Measurements from ENCODE around the gene EIF4E.
"Not testable (repeated sequence)": the region's sequence is repeated elsewhere in the genome, so short reads cannot be mapped to it uniquely, and the experiment has no call there.

The EIF4E gene

GRCh38 chr4:98930311-98930865 is 1.5 kb upstream of the EIF4E start:
- no peak for DNase-seq

DNA sequence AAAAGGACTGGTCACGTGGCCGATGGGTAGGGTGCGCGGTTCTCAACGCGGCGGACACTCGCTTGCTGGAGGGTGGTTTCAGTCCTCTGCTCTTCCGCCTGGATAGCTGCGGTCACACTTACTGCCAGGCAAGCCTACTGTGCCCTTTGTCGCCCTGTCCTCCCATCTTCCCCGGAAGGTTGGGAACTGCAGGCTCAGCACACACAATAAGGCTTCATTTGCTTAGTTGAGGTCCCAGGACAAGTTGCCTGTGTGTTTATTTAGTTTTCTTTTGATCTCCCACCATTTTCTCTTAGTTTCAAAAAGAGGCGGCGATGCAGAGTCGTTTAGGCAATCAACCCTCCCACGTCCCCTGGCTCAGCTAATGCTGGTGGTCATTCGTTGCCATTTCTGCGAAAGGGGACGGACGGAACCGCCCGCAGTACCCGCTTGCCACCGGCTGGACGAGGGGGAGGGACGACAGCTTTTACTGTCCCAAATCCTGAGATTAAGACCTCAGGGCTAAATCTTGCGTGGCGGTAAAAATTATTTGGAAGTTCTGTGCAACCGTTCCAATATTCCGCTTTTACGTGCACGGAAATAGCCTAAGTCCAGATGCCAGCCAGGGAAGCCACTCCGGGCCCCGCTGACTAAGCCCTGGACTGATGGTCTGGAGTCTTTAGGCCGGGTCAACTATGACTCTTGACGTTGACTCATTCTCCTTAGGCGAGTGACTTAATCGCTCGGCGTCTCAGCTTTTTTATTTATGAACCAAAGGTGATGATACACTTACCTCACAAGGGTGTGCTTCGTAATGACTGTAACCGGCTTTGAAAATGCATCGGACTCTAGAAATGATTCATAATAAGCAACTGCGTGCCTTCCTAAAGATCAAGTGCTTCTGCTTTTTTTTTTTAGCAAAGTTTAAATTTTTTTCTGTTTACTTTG is 671 bp upstream of the EIF4E start:
- peak; percentile 4 for DNase-seq

DNA sequence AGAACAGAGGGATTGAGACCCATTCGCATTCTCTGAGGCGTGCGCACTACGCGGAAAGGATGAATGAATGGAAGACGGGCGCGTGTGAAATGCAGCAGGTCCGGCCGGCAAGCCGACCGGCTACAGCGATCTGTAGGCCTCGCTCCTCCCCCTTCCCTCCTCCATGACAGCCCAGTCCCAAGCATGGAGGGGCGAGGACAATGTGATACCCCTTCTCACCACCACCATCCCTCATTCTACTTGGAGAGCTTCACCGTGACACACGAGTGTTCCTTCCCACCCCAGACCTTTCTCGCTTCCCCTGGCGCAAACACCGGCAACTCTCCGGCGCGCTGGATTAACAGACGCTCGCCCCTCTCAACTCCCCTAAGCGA is 815 bp downstream of the EIF4E start:
- peak; percentile 32 for DNase-seq

- not testable (repeated sequence) for DNase-seq
Observed at GRCh38 chr4:98926257-98926656, 2.7 kb downstream of the EIF4E start.

- no peak for DNase-seq
Observed at GRCh38 chr4:98921292-98921691, 7.6 kb downstream of the EIF4E start.

DNA sequence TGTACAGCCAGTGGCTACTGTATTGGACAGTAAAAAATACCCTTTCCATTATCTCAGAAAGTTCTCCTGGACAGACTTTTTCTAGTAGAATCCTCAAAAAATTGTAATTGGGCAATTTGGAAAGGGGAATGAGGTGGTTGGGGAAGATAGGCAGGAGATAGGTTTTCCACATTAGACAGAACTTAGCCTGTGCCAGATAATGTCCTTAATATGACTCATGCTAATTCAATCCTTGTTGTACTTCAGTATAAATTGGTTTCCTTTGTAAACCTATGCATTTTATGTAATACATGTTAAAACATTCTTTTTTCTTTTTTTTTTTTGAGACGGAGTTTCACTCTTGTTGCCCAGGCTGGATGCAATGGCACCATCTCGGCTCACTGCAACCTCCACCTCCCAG is 8.9 kb downstream of the EIF4E start:
- DNase-seq, result no peak

DNA sequence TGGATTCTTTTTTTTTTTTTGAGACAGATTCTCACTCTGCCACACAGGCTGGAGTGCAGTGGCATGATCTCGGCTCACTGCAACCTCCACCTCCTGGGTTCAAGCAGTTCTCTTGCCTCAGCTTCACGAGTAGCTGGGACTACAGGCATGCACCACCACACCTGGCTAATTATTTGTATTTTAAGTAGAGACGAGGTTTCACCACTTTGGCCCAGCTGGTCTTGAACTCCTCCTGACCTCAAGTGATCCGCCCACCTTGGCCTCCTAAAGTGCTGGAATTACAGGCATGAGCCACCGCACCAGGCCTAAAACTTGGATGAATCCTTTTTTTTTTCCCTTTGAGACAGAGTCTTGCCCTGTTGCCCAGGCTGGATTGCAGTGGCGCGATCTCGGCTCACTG is 18.2 kb downstream of the EIF4E start:
- DNase-seq, result not testable (repeated sequence)

DNA sequence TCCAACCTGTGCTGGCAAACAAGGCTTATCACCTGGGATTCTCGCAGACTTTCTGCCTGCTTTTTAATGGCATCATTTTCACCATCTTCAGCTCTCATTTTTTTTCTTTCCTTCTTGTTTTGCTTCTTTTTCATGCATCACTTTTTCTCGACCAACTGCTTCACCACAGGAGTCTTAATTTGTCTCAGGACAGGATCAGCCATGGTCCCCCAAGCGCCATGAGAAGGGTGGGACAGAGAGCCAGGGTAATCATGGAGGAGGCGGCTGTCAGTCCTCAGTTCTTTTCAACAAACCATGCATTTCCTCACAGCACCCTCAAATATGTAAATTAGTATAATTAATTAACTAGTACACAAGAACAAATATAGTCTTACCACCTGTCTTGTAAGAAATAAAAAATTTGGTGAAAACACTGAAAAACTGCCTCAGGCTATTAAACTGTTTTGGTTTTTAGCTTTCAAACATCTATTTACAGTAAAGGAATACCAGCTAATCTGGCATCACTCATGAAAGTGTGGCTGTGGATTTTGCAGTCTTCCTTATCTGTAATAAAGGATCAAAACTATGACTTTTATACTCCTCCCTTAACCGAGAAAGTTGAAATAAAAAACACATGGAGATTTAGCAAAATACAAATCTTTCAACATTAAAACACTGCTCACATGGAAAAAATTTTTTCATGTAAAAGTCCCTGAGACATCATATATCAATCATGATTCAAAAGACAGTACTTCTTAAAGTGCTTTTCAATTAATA is 19.1 kb downstream of the EIF4E start:
- DNase-seq, result no peak

DNA sequence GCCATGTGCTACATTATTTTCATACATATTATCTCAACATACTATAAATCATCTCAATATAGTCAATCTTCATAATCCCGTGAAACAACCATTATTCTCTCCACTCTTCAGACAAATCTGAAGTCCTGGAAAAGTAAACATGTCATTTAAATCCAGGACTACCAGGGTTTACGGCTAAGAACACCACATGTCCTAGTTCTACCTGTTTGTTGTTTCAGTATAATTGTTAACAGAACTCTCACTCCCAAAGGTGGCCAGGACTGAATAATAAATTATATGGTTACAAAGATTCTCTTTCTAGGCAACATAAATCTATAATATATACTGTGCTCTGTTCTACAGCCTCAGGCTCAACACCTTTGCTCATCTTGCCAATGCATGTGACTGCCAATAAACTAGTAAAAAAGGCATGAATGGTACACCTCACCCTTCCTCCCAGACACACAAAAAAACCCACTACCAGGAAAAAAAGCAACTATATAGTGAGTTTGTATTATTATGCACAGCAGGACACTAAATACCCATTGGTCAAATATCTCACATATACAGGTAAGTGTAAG is 20.1 kb downstream of the EIF4E start:
- no peak for DNase-seq

DNA sequence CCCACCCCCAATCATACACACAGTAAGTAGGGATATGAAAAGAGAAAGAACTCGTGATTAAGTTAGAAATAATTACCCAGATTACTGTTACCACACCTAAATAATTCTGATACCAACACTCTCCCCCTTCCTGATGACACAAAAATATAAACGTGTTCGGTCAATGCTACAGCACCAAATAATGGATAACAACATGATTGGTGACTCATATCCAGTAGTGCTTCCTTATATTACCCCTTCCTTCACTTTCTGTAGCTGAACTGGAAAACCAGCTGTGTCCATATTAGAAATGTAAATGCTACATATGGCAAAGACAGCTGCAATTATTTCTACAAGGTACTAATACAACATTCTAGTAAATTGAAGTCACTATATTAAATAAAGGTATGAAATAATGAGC is 20.8 kb downstream of the EIF4E start:
- DNase-seq, result no peak

DNA sequence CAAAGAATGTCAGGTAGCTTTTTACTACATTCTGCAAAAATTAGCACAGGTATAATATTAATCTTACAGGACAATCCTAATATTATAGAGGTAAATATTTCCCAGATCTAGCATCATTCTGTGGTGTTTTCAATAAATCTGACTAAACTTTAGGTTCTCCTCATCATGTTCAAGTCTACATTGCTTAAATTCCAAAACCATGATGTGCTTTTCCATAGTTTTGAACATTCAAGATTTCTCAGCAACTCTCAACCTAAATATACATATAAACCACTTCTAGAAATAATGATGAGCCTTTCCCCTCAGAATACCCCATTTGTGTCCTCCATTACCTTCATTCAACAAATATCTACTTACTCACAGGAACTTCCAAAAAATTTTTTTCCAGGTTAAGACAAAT is 23.1 kb downstream of the EIF4E start:
- no peak for DNase-seq

GRCh38 chr4:98905297-98905696 is 23.6 kb downstream of the EIF4E start:
- DNase-seq, result no peak

DNA sequence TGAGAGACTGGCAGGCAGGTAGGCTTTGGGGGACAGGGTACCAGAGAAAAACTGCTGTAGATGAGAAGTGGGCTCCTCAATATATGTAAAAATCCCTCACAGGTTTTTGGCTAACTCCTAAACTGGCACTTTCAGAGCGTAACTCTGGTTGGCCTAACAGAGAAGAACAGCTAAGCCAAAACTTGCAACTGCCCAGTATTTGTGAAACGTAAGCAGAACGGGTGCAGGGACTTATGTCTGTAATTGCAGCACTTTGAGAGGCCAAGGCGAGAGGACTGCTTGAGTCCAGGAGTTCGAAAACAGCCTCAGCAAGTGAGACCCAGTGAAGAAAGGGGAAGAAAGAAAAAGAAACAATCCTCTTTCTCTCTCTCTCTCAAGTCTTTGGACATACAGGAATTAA is 25.0 kb downstream of the EIF4E start:
- DNase-seq, result no peak

GRCh38 chr4:98903561-98903960 is 25.4 kb downstream of the EIF4E start:
- DNase-seq, result no peak

DNA sequence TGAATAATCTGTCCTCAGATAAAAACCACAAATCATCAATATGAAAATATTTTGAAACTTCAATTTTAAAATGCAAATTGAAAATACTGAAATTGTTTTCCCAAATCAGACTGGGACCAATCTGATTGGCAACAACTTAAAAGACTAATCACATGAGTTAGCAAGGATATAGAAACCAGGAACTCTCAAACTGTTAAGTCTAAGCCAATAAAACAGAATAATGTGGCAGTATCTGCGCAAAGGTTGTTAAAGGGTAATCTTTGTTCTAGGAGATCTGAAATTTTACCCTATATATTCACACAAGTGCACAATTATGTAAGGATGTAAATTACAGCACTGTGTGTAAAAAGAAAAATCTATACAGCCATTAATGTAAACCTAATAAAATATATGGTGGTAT is 29.7 kb downstream of the EIF4E start:
- DNase-seq, result no peak

GRCh38 chr4:98891478-98892337 is 37.2 kb downstream of the EIF4E start:
- no peak for DNase-seq

GRCh38 chr4:98890702-98891455 is 38.1 kb downstream of the EIF4E start:
- no peak for DNase-seq

DNA sequence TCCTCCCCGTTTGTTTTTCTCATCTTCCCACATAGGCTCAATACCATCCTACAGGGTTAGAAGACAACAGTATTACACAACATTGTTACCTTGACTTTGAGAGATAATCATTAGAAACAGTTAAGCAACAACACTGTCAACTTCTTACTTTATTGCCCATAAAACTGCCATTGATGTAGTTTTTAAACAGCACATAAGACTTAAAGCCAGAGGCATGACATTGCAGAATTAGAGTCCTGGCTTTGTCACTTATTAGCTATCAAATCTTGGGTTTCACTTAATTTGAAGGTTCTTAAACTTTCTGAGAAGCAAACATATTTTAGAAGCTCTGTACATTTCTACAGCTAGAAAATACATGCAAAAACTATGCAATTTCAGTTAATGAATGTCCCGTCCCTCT is 41.8 kb downstream of the EIF4E start:
- DNase-seq, result no peak

GRCh38 chr4:98886382-98886781 is 42.6 kb downstream of the EIF4E start:
- DNase-seq, result not testable (repeated sequence)

- not testable (repeated sequence) for DNase-seq
Observed at GRCh38 chr4:98880884-98881283, 48.0 kb downstream of the EIF4E start.

DNA sequence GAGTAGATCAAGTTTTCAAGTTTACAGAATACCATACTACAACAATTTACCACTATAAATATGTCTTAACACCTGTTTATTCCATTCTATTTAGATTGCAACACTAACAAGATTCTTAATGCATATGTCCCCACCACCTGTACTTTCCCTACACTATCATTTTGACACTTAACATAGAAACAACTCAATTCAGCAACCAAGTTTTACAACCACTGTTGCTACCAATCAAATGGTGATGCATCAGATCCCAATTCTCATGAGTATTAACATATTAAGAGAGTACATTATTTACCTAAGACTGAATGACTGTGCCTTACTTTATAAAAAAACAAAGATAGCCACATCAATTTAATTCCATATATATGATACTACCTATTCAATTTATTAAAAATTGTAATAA is 49.4 kb downstream of the EIF4E start:
- no peak for DNase-seq

GRCh38 chr4:98873059-98873458 is 55.9 kb downstream of the EIF4E start:
- no peak for DNase-seq
